Trophoblast cell (in vitro differentiated cells and primary cell): Measurements from ENCODE around the gene ZNF234.
"Not testable (repeated sequence)": the region's sequence is repeated elsewhere in the genome, so short reads cannot be mapped to it uniquely, and the experiment has no call there.

Experiments used
- DNase-seq, 2 donors: peaks; one replicate each; pipeline ENCODE4 v3.0.0-alpha.2; 2016
- H2AFZ ChIP-seq: 2 replicates; pipeline ENCODE4 v1.6.1; 2013; ENCODE audit warnings: low read length, moderate library complexity, mild to moderate bottlenecking; ENCODE audit not compliant: insufficient read depth, poor library complexity
- H2AK5ac ChIP-seq: 2 replicates; pipeline ENCODE4 v1.6.1; 2013; ENCODE audit warnings: mild to moderate bottlenecking, low read length
- H2BK120ac ChIP-seq: 2 replicates; pipeline ENCODE4 v1.6.1; 2013; ENCODE audit warnings: low read length, mild to moderate bottlenecking, moderate library complexity; ENCODE audit not compliant: insufficient read depth, poor library complexity
- H2BK12ac ChIP-seq: 2 replicates; pipeline ENCODE4 v1.6.1; 2013; ENCODE audit warnings: mild to moderate bottlenecking, low read length, moderate library complexity
- H2BK5ac ChIP-seq: 2 replicates; pipeline ENCODE4 v1.6.1; 2013; ENCODE audit warnings: low read length, low read depth, moderate library complexity, mild to moderate bottlenecking; ENCODE audit not compliant: poor library complexity
- H3K14ac ChIP-seq: 2 replicates; pipeline ENCODE4 v1.6.1; 2013; ENCODE audit warnings: mild to moderate bottlenecking, low read length
- H3K18ac ChIP-seq: 2 replicates; pipeline ENCODE4 v1.6.1; 2013; ENCODE audit warnings: mild to moderate bottlenecking, low read length
- H3K23ac ChIP-seq: 2 replicates; pipeline ENCODE4 v1.6.1; 2013; ENCODE audit warnings: low read length
- H3K27ac ChIP-seq: 2 replicates; pipeline ENCODE4 v1.5.1; 2013; ENCODE audit warnings: low read depth, mild to moderate bottlenecking, inconsistent platforms, low read length, moderate library complexity
- H3K27me3 ChIP-seq: 2 replicates; pipeline ENCODE4 v1.6.1; 2013; ENCODE audit warnings: inconsistent platforms, mild to moderate bottlenecking, low read length, moderate library complexity; ENCODE audit not compliant: insufficient read depth
- H3K36me3 ChIP-seq, 2 experiments: 1 replicate in 1 of 2; 2 replicates in 1 of 2; pipeline ENCODE4 v1.6.1; 2013; ENCODE audit warnings: low read length in 2 of 2, mild to moderate bottlenecking in 2 of 2, moderate library complexity in 1 of 2; ENCODE audit not compliant: insufficient read depth in 2 of 2, control insufficient read depth in 1 of 2
- H3K4ac ChIP-seq: 2 replicates; pipeline ENCODE4 v1.6.1; 2013; ENCODE audit warnings: low read depth, mild to moderate bottlenecking, low read length, moderate library complexity
- H3K4me1 ChIP-seq, 2 experiments: 1 replicate in 1 of 2; 2 replicates in 1 of 2; pipeline ENCODE4 v1.6.1; 2013; ENCODE audit warnings: low read length in 2 of 2, mild to moderate bottlenecking in 2 of 2, moderate library complexity in 1 of 2; ENCODE audit not compliant: insufficient read depth in 2 of 2, control insufficient read depth in 1 of 2
- H3K4me2 ChIP-seq: 2 replicates; pipeline ENCODE4 v1.6.1; 2013; ENCODE audit warnings: inconsistent platforms, mild to moderate bottlenecking, low read length, moderate library complexity
- H3K4me3 ChIP-seq: 2 replicates; pipeline ENCODE4 v1.5.1; 2013; ENCODE audit warnings: mild to moderate bottlenecking, low read depth, low read length, inconsistent platforms
- H3K79me1 ChIP-seq: one replicate; pipeline ENCODE4 v1.6.1; 2013; ENCODE audit warnings: low read length
- H3K79me2 ChIP-seq: 2 replicates; pipeline ENCODE4 v1.6.1; 2013; ENCODE audit warnings: low read length, mild to moderate bottlenecking; ENCODE audit not compliant: control insufficient read depth, insufficient read depth, poor library complexity
- H3K9ac ChIP-seq: 2 replicates; pipeline ENCODE4 v1.6.1; 2013; ENCODE audit warnings: mild to moderate bottlenecking, low read length
- H3K9me3 ChIP-seq: 2 replicates; pipeline ENCODE4 v1.6.1; 2013; ENCODE audit warnings: low read depth, mild to moderate bottlenecking, control low read depth, inconsistent platforms, low read length; ENCODE audit not compliant: insufficient read depth
- H4K12ac ChIP-seq: 2 replicates; pipeline ENCODE4 v1.6.1; 2013; ENCODE audit warnings: low read depth, mild to moderate bottlenecking, low read length, moderate library complexity
- H4K8ac ChIP-seq: 2 replicates; pipeline ENCODE4 v1.6.1; 2013; ENCODE audit warnings: low read depth, mild to moderate bottlenecking, low read length, moderate library complexity
- H4K91ac ChIP-seq: one replicate; pipeline ENCODE4 v1.6.1; 2013; ENCODE audit warnings: low read depth, mild to moderate bottlenecking, low read length, moderate library complexity
- WGBS: extraction: QIAGEN DNeasy Blood & Tissue Kit; methylation state at CpG from one replicate; pipeline ENCODE4 v1.1.7; 2013; ENCODE audit warnings: missing lambda C conversion rate; ENCODE audit not compliant: insufficient read length, insufficient coverage; ENCODE audit errors: extremely low coverage; 5-methylcytosine and 5-hydroxymethylcytosine counted together

The ZNF234 gene

GRCh38 chr19:44202470-44202869 is 61.1 kb downstream of the ZNF234 start:
- no peak overlapping the region for H3K4me2 ChIP-seq
- peaks cover under 1% of the 10 kb centered on the region for H3K79me1 ChIP-seq
- no peak overlapping the region for H2BK12ac ChIP-seq
- no peaks in the 10 kb centered on the region for H3K36me3 ChIP-seq
- no peak overlapping the region for H3K4ac ChIP-seq
- H4K12ac ChIP-seq: no peak overlapping the region
- H4K8ac ChIP-seq: no peak overlapping the region
- H3K27me3 ChIP-seq: no peaks in the 10 kb centered on the region
- no peak overlapping the region for H2AK5ac ChIP-seq
- H3K4me1 ChIP-seq: no peaks in the 10 kb centered on the region
- H2AFZ ChIP-seq: no peak overlapping the region
- H2BK5ac ChIP-seq: no peak overlapping the region
- DNase-seq: no peak
- H3K27ac ChIP-seq: no peak overlapping the region
- no peak overlapping the region for H2BK120ac ChIP-seq
- WGBS: no CpG with 5 or more reads among the region's 1 CpG
- H3K18ac ChIP-seq: no peak overlapping the region
- no peak overlapping the region for H3K23ac ChIP-seq
- no peak overlapping the region for H3K9ac ChIP-seq
- H3K79me2 ChIP-seq: peaks cover under 1% of the 10 kb centered on the region
- H3K4me3 ChIP-seq: no peak overlapping the region
- H4K91ac ChIP-seq: no peak overlapping the region
- H3K9me3 ChIP-seq: no peaks in the 10 kb centered on the region
- H3K14ac ChIP-seq: no peak overlapping the region

- Histone ChIP-seq H4K8ac (no peak overlapping the region), H2BK120ac (no peak overlapping the region), H4K12ac (no peak overlapping the region), H3K36me3 (no peaks in the 10 kb centered on the region), H3K18ac (no peak overlapping the region), H3K27ac (no peak overlapping the region), H3K4ac (no peak overlapping the region), H3K4me1 (no peaks in the 10 kb centered on the region), H3K4me3 (no peak overlapping the region), H3K4me2 (no peak overlapping the region), H3K14ac (no peak overlapping the region), H2AFZ (no peak overlapping the region), H3K23ac (no peak overlapping the region), H4K91ac (no peak overlapping the region), H3K9me3 (no peaks in the 10 kb centered on the region), H2BK12ac (no peak overlapping the region), H3K79me1 (peaks cover 3% of the 10 kb centered on the region), H3K79me2 (peaks cover 3% of the 10 kb centered on the region), H3K27me3 (no peaks in the 10 kb centered on the region), H2AK5ac (no peak overlapping the region), H3K9ac (no peak overlapping the region), H2BK5ac (no peak overlapping the region)
- WGBS: no CpG with 5 or more reads among the region's 2 CpGs
- no peak for DNase-seq
Observed at GRCh38 chr19:44202974-44203373, 61.6 kb downstream of the ZNF234 start.

- H3K4me2 ChIP-seq, H3K27me3 ChIP-seq, H3K9me3 ChIP-seq, H3K4me1 ChIP-seq, H3K27ac ChIP-seq, H2BK5ac ChIP-seq, H3K4ac ChIP-seq, H4K12ac ChIP-seq, H3K79me2 ChIP-seq, H3K9ac ChIP-seq, H3K14ac ChIP-seq, H4K8ac ChIP-seq, H2BK120ac ChIP-seq, H3K18ac ChIP-seq, H4K91ac ChIP-seq, H2AFZ ChIP-seq, H2BK12ac ChIP-seq, H3K23ac ChIP-seq, H3K36me3 ChIP-seq, H3K4me3 ChIP-seq, H3K79me1 ChIP-seq, DNase-seq, H2AK5ac ChIP-seq: not testable (repeated sequence)
- no CpG with 5 or more reads among the region's 31 CpGs for WGBS
Observed at GRCh38 chr19:44203877-44204276, 62.5 kb downstream of the ZNF234 start.

GRCh38 chr19:44204772-44205171 is 63.4 kb downstream of the ZNF234 start:
- no peak overlapping the region for H3K4me3 ChIP-seq
- H3K9me3 ChIP-seq: no peaks in the 10 kb centered on the region
- no peak overlapping the region for H2BK5ac ChIP-seq
- H2AK5ac ChIP-seq: no peak overlapping the region
- no peak overlapping the region for H3K9ac ChIP-seq
- H3K4ac ChIP-seq: no peak overlapping the region
- no CpG with 5 or more reads among the region's 2 CpGs for WGBS
- H4K8ac ChIP-seq: no peak overlapping the region
- no peak overlapping the region for H4K91ac ChIP-seq
- H3K14ac ChIP-seq: no peak overlapping the region
- peaks cover 3% of the 10 kb centered on the region for H3K79me1 ChIP-seq
- H3K23ac ChIP-seq: no peak overlapping the region
- no peak overlapping the region for H4K12ac ChIP-seq
- H3K27ac ChIP-seq: no peak overlapping the region
- H2AFZ ChIP-seq: no peak overlapping the region
- no peaks in the 10 kb centered on the region for H3K27me3 ChIP-seq
- H3K18ac ChIP-seq: no peak overlapping the region
- no peak for DNase-seq
- H3K36me3 ChIP-seq: no peaks in the 10 kb centered on the region
- peaks cover 3% of the 10 kb centered on the region for H3K79me2 ChIP-seq
- no peaks in the 10 kb centered on the region for H3K4me1 ChIP-seq
- no peak overlapping the region for H2BK120ac ChIP-seq
- H3K4me2 ChIP-seq: no peak overlapping the region
- no peak overlapping the region for H2BK12ac ChIP-seq
